A549 (cell line): ENCODE data around the gene DNAJC18. TPM values are rescaled to one million over a fixed set of nuclear protein-coding genes. Genes with fewer than 3 reads are reported as not detected.
A peak's percentile ranks its signal among the peaks of the same experiment; 100 is the strongest.

Experiments
- ATAC-seq, 2 experiments: fragments of 200-7000 bp in 1 of 2; fragments of >200 bp in 1 of 2; cut with Nextera tagmentation in 1 of 2; cut with Tn5 transposase in 1 of 2; 3 replicates each; pipeline versions ENCODE4 v1.8.0 to v1.9.1; 2018 to 2020; ENCODE audit warnings: mild to moderate bottlenecking in 1 of 2, moderate library complexity in 1 of 2
- CTCF ChIA-PET: fragments of 300-600 bp; sonication (Branson Sonifier 250); formaldehyde crosslinking; extraction: SDS; loops from one replicate; lab custom pipeline; 2021; ENCODE audit warnings: antibody characterized with exemption, inconsistent platforms; lab: Yijun Ruan, JAX
- POLR2A ChIA-PET: fragments of 350-600 bp; formaldehyde crosslinking; extraction: SDS; loops from one replicate; lab custom pipeline; 2021; ENCODE audit warnings: antibody characterized with exemption, inconsistent platforms; lab: Yijun Ruan, JAX
- DNase-seq, 2 experiments: peaks; one replicate each; pipeline versions ENCODE4 v3.0.0 to v3.0.0-alpha.2; 2011 to 2016; ENCODE audit warnings: low read depth in 1 of 2, low spot score in 1 of 2
- FAIRE-seq: peaks from 2 replicates; lab custom pipeline; 2011; peaks lifted over from hg19 to GRCh38; lab: Jason Lieb, UNC
- H3K27ac ChIP-seq, 2 experiments: fragments of >200 bp; sonication (Bioruptor Twin); formaldehyde crosslinking; 3 replicates each; pipeline ENCODE4 v1.5.1; 2016 to 2017
- H3K4me1 ChIP-seq: fragments of >200 bp; sonication (Bioruptor Twin); formaldehyde crosslinking; 3 replicates; pipeline ENCODE4 v1.6.1; 2016
- H3K4me2 ChIP-seq: fragments of >200 bp; sonication (Bioruptor Twin); formaldehyde crosslinking; 3 replicates; pipeline ENCODE4 v1.6.1; 2016
- H3K4me3 ChIP-seq: fragments of >200 bp; sonication (Bioruptor Twin); formaldehyde crosslinking; 3 replicates; pipeline ENCODE4 v1.5.1; 2016
- H3K9me3 ChIP-seq: fragments of >200 bp; sonication (Bioruptor Twin); formaldehyde crosslinking; 3 replicates; pipeline ENCODE4 v1.6.1; 2016
- CHD2 ChIP-seq: fragments of 150-350 bp; IDR thresholded peaks from 2 replicates; pipeline ENCODE4 v1.6.1; 2014; ENCODE audit warnings: low read length; ENCODE audit not compliant: partially characterized antibody
- CTCF ChIP-seq: fragments of >200 bp; sonication (Bioruptor Twin); formaldehyde crosslinking; IDR thresholded peaks from 3 replicates; pipeline ENCODE4 v1.5.1; 2016
- E2F6 ChIP-seq: IDR thresholded peaks from 2 replicates; pipeline ENCODE4 v1.6.1; 2012; ENCODE audit warnings: low read depth, borderline replicate concordance
- ELK1 ChIP-seq: fragments of 150-350 bp; IDR thresholded peaks from 2 replicates; pipeline ENCODE4 v1.6.1; 2014; ENCODE audit warnings: low read depth, mild to moderate bottlenecking, low read length
- FOSL2 ChIP-seq, 2 experiments: fragments of 450-650 bp in 1 of 2; fragments of >200 bp in 1 of 2; sonication (Bioruptor Twin) in 1 of 2; formaldehyde crosslinking; IDR thresholded peaks; 2 replicates each; pipeline versions ENCODE4 v1.5.0 to v1.6.1; 2016 to 2020; ENCODE audit warnings: mild to moderate bottlenecking in 1 of 2, moderate library complexity in 1 of 2
- FOXS1 ChIP-seq: fragments of 250-450 bp; sonication (Bioruptor Pico); IDR thresholded peaks from 2 replicates; pipeline ENCODE4 v1.5.0; 2020; ENCODE audit warnings: mild to moderate bottlenecking, moderate library complexity
- GATA3 ChIP-seq: IDR thresholded peaks from 2 replicates; pipeline ENCODE4 v1.6.1; 2012; ENCODE audit warnings: borderline replicate concordance
- HES2 ChIP-seq: fragments of >200 bp; sonication (Bioruptor Twin); formaldehyde crosslinking; IDR thresholded peaks from 2 replicates; pipeline ENCODE4 v1.6.1; 2016
- HEYL ChIP-seq: fragments of 250-450 bp; sonication (Bioruptor Pico); IDR thresholded peaks from 2 replicates; pipeline ENCODE4 v1.8.0; 2021; ENCODE audit warnings: mild to moderate bottlenecking, moderate library complexity
- HOXA7 ChIP-seq: fragments of 250-450 bp; sonication (Bioruptor Pico); IDR thresholded peaks from 2 replicates; pipeline ENCODE4 v1.5.0; 2020; ENCODE audit warnings: mild to moderate bottlenecking, moderate library complexity
- HOXB13 ChIP-seq: fragments of 250-450 bp; sonication (Bioruptor Pico); IDR thresholded peaks from 2 replicates; pipeline ENCODE4 v1.5.0; 2020; ENCODE audit warnings: low read depth, mild to moderate bottlenecking, moderate library complexity
- JUNB ChIP-seq: fragments of >200 bp; sonication (Bioruptor Twin); formaldehyde crosslinking; IDR thresholded peaks from 2 replicates; pipeline ENCODE4 v1.6.1; 2016
- KDM1A ChIP-seq: fragments of 200-600 bp; sonication (generic); IDR thresholded peaks from 2 replicates; pipeline ENCODE4 v1.6.1; 2016; ENCODE audit warnings: low read depth, mild to moderate bottlenecking
- NR3C1 ChIP-seq: fragments of >200 bp; sonication (Bioruptor Twin); formaldehyde crosslinking; IDR thresholded peaks from 3 replicates; pipeline ENCODE4 v1.6.1; 2017
- POLR2AphosphoS2 ChIP-seq: conservative IDR thresholded peaks from 2 replicates; pipeline ENCODE4 v1.6.1; 2012; ENCODE audit warnings: low read length, improper control_type of control experiment, inconsistent platforms
- RARB ChIP-seq: fragments of 250-450 bp; sonication (Bioruptor Pico); IDR thresholded peaks from 2 replicates; pipeline ENCODE4 v1.8.0; 2021; ENCODE audit warnings: mild to moderate bottlenecking, moderate library complexity
- RFX5 ChIP-seq: fragments of 450-650 bp; IDR thresholded peaks from 2 replicates; pipeline ENCODE4 v1.7.1; 2014; ENCODE audit warnings: antibody characterized with exemption, mild to moderate bottlenecking, moderate library complexity
- RNF2 ChIP-seq: fragments of 200-600 bp; sonication (generic); IDR thresholded peaks from 2 replicates; pipeline ENCODE4 v1.6.1; 2016; ENCODE audit warnings: low read depth, mild to moderate bottlenecking, antibody characterized with exemption, moderate library complexity, borderline replicate concordance
- SREBF2 ChIP-seq: fragments of 450-650 bp; IDR thresholded peaks from 2 replicates; pipeline ENCODE4 v1.6.1; 2014; ENCODE audit warnings: mild to moderate bottlenecking, moderate library complexity
- ZFP36 ChIP-seq: fragments of 450-650 bp; IDR thresholded peaks from 2 replicates; pipeline ENCODE4 v1.6.1; 2014; ENCODE audit warnings: borderline replicate concordance; ENCODE audit not compliant: partially characterized antibody
- ZNF302 ChIP-seq: fragments of 250-450 bp; sonication (Bioruptor Pico); IDR thresholded peaks from 2 replicates; pipeline ENCODE4 v1.9.0; 2021; ENCODE audit warnings: inconsistent platforms, mild to moderate bottlenecking, moderate library complexity
- WGBS: methylation state at CpG from one replicate; pipeline ENCODE4 v1.1.6; 2017; ENCODE audit errors: missing lambda C conversion rate; 5-methylcytosine and 5-hydroxymethylcytosine counted together
- polyA plus RNA-seq, 4 experiments: library from polyadenylated mRNA; depleted of rRNA in 3 of 4; stranded (reverse); fragments of >200 nt; fragmentation: RNase III in 1 of 4; extraction: RNeasy Plus Mini Kit Qiagen cat#74134 plus additional on column Dnase treatment in 1 of 4; gene quantifications; 2 replicates in 3 of 4; 3 replicates in 1 of 4; pipeline ENCODE4 v1.2.3, GENCODE V29; 2011 to 2017

The DNAJC18 gene
- polyA plus RNA-seq, 2 of the 4 experiments (the other 2 are of a cell fraction): 5.3 TPM

- Histone ChIP-seq H3K9me3 (no peaks in the 10 kb centered on the region), H3K4me2 (no peak overlapping the region), H3K4me3 (no peak overlapping the region), H3K27ac (no peak overlapping the region), H3K4me1 (peaks cover 21% of the 10 kb centered on the region)
- ATAC-seq: no peak
- TF ChIP-seq GATA3 (no peak), RARB (CRISPR knock-in tag) (no peak), POLR2AphosphoS2 (no peak), RFX5 (no peak), HES2 (no peak), JUNB (no peak), RNF2 (no peak), ELK1 (no peak), CTCF (no peak), ZFP36 (no peak), HEYL (CRISPR knock-in tag) (no peak), CHD2 (no peak), SREBF2 (no peak), HOXA7 (no peak), KDM1A (no peak), NR3C1 (no peak), ZNF302 (CRISPR knock-in tag) (no peak), HOXB13 (CRISPR knock-in tag) (no peak)
- DNase-seq: no peak
- POLR2A ChIA-PET: no interaction called here
- FAIRE-seq: no peak
- CTCF ChIA-PET: no interaction called here
- WGBS: 95% methylated on average over 8 of the region's 8 CpGs
These were observed 42.6 kb downstream of the DNAJC18 start for GRCh38 chr5:139396691-139397090.

GRCh38 chr5:139395844-139396640 lies 43.3 kb downstream of the DNAJC18 start:
- WGBS: 74% methylated on average over 8 of the region's 8 CpGs
- DNase-seq (no peak), ATAC-seq (no peak)
- Histone ChIP-seq H3K4me2 (no peak overlapping the region), H3K9me3 (no peaks in the 10 kb centered on the region), H3K4me3 (no peak overlapping the region), H3K27ac (no peak overlapping the region), H3K4me1 (peaks cover 27% of the 10 kb centered on the region)
- CTCF ChIA-PET: interaction anchor here (0.6 to 1.2 kb wide), 4 partner anchors 27 to 142 kb away, joined by 3 read pairs; partner anchors contain the start of gene PAIP2
- POLR2A ChIA-PET: interaction anchor here (1.3 kb wide), 1 partner anchor 103 kb away, joined by 4 read pairs; the partner anchor contains the start of gene MATR3
- no peak for TF ChIP-seq E2F6
- no peak for TF ChIP-seq NR3C1
- TF ChIP-seq FOSL2 (IDR thresholded peaks at IDR 0.05): no peak
- peak; percentile 36; the same call in 1 of the 2 replicates for TF ChIP-seq FOSL2 (CRISPR knock-in tag; IDR thresholded peaks at IDR 0.05)
- no peak for TF ChIP-seq ZNF302 (CRISPR knock-in tag)
- no peak for TF ChIP-seq FOXS1 (CRISPR knock-in tag)
- TF ChIP-seq, all 56 proteins: peak for 1
- no peak for FAIRE-seq
